Suppressor macrophage treated with lipopolysaccharide for 1 hour (primary cell): Measurements from ENCODE around the gene RAB1B.

ENCODE experiments used
- DNase-seq, 3 donors: peaks; one replicate each; pipeline ENCODE4 v3.0.0-alpha.2; 2020 to 2022

The RAB1B gene

DNA sequence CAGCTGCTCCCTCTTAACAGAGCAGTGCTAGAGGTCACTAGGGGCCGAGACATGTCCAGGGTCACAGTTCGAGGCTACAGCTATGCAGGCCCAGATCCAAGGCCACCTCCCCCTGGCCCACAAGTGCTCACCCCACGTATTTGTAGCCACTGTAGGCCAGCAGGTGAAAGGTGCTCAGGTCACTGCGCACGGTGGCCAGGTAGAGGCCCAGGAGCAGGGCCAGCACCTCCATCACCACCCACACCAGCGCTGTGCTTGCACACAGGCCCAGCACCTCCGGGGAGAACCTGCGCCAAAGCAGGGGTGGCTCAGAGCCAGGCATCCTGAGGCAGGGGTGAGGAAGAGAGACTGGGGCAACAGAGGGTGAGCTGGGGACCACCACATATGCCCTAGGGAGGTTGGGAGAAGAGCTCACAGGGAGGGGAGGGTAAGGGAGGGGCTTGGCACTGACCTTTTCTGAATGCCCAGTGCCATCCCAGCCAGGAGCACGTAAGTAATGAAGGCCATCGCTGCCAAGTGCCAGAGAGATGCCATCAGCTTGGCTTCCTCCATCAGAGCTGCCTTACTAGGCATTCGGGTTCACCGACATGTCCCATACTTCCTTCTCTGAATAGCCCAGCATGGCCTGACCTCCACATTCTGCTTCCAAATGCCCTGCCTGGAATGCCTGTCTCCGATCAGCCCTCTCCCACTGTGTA, 17.0 kb downstream of the RAB1B start:
- DNase-seq, result no peak

GRCh38 chr11:66286699-66287098, 18.3 kb downstream of the RAB1B start:
- DNase-seq, result no peak

- DNase-seq, result peak; percentile 27 to 37 (median 32)
Observed at GRCh38 chr11:66287211-66287888, 18.9 kb downstream of the RAB1B start.

DNA sequence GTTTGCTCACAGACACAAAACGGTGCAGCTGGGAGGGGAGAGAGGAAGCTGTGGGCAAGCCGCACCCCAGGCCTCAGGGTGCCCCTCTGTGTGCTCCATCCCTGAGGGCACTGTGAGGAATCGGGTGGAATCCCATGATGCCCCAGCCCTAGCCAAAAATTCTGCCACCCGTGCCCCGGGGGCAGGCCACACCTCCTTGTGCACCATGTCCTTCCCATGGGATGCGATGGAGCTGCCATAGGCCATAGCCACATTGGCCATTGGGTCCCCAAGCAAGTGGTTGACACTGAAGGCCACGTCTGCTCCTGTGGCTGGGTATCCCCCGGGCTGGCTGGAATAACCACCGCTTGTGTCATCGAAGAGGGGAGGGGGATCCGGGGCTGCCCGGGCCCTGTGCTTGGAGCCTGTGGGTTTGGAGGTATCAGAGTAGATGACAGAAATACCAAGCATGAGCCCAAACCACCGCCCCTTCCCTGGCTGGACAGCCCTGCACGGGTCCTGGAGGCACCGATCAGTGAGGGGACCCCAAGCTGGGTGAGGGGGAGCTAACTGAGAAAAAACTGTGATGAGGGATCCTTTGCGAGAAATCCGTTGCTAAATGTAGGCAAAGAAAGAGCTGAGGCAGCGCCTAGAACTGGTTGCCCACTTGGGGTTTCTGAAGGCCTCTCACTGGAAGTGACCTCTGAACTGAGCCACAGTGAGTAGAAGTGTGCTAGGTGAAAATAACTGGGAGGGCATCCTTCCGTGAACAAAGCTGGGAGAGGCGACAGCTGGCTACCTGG, 19.6 kb downstream of the RAB1B start:
- no peak for DNase-seq

- DNase-seq, result peak; percentile 98 to 99 (median 98)
Observed at GRCh38 chr11:66288671-66289547, 20.5 kb downstream of the RAB1B start, which contains the start of gene YIF1A. TSS of gene YIF1A (minus strand) at chr11:66289143. CDS start at chr11:66288985, 158 bp downstream.

DNA sequence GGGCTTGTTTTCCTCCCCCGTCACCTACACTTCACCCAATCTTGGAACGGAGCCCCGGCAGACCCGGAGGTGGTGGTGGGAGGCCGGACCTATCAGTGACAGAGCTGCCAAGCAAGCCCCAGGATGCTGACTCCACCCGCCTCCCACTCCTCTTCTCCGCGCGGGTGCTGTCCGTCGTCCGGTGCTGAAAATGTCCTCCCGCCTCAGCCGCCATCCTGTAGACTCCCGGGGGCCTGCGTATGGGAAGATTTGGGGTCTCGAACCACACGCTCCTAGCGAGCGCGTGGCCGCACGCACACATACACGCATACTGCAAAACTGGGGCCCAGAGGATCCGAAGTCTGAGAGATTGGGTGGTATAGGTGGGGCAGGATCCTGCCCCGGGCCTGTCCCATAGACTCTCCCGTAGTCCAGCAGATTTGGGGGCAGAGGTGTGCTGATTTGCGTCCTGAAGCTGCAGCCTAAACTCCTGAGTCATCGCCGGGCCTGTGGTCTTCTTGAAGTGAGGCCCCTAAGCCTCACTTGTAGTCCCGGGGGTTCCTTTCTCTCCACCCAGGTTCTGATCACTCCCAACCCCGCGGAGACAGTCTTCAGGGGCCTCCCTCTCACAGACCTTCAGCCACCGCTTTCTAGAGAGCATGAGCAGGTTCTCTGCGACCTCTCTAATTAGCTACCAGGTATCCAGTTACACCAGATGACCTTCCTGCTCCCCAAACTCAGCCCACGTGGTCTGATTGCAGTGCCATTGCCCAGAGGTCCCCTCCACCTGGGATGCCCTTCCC, 21.3 kb downstream of the RAB1B start:
- DNase-seq, result peak; percentile 78 to 88 (median 79)

DNA sequence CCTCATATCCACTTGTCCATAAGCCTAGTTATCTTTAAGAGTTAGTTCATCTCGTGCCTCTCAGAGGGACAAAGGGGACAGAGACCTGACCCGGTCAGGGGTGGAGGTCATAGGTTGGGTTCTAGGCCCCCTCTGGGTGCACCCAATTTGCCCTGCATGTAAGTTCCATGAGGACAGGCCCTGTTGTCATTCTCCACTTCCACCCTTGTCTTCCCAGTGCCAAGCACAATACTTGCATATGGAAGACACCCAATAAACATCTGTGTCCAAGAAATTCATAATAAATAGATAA, 21.8 kb downstream of the RAB1B start:
- DNase-seq, result no peak

- no peak for DNase-seq
Observed at GRCh38 chr11:66291303-66291705, 22.9 kb downstream of the RAB1B start.

DNA sequence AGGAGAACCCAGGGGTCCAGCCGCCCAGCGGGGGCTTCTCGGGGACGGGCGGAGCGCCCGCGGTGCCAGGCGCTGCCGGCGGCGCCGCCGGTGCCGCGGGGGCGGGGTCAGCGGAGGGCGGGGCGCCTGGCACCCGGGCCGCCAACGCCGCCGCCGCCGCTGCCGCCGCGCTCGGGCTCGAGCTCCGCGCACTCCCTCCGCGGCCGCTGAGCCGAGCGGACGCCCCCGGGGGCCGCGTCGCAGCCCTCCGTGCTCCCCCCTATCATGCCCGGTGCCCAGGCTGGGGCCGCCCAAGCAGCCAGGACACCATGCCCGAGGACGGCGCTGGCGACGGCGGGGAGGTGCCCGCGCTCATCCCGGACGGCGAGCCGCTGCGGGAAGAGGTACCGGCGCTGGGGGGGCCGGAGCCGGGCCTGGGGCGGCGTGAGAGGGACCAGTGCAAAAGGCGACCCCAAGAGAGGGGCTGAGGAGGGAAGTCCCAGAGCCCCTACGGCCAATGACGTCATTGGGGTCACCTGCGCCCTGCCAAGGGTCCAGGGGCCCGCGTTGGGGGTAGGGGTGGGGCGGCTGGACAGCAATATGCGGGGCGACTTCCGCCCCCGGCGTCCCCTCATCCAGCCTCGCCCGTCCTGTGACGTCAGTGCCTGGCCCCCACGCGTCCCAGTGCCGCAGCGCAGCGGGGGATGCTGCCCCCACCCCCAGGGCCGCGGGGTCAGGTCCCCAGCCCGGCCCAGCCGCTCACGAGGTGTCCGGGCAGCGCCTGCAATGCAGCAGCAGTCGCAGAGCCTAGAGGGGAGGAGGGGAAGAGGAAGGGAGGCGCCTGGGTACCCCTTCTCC, 23.5 kb downstream of the RAB1B start, which contains the start of gene TMEM151A:
Gene TMEM151A (plus strand): TSS at position 189 of the 837 bp plus-strand sequence. CDS start 120 bp downstream, at position 309.
- peak in 2 of 3 donors; percentile 44 to 74 for DNase-seq

- DNase-seq, result no peak
Observed at GRCh38 chr11:66292543-66293332, 24.3 kb downstream of the RAB1B start.

- no peak for DNase-seq
Observed at GRCh38 chr11:66293352-66293751, 24.9 kb downstream of the RAB1B start.

DNA sequence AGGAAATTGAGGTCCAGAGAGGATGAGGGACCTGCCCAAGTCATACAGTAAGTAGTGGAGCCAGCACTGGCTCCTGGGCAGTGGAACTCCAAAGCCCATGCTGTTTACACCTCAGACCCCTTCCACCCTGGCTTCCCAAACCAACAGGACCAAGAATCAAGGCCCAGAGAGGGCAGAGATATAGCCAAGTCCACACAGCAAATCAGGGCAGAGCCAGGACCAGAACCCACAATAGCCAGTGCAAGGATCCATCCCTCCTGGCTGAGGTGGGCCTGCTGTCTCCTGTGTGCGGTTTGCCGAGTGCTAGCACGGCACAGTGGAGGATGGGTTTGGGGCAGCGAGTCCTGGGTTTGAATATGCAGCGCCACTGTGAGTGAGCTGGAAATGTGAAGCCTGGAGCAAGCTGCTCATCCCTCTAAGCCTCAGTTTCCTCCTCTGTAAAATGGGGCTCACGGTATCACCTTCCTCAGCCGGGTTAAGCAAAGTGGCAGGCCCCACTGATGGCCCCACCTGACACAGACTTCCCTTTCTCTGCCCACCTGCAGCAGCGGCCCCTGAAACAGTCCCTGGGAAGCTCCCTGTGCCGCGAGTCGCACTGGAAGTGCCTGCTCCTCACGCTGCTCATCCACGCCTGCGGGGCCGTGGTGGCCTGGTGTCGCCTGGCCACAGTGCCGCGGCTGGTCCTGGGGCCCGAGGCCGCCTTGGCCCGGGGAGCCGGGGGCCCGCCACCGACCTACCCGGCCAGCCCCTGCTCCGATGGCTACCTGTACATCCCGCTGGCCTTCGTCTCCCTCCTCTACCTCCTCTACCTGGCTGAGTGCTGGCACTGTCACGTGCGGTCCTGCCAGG, 25.6 kb downstream of the RAB1B start:
- no peak for DNase-seq

GRCh38 chr11:66294626-66295620, 26.5 kb downstream of the RAB1B start:
- no peak for DNase-seq

DNA sequence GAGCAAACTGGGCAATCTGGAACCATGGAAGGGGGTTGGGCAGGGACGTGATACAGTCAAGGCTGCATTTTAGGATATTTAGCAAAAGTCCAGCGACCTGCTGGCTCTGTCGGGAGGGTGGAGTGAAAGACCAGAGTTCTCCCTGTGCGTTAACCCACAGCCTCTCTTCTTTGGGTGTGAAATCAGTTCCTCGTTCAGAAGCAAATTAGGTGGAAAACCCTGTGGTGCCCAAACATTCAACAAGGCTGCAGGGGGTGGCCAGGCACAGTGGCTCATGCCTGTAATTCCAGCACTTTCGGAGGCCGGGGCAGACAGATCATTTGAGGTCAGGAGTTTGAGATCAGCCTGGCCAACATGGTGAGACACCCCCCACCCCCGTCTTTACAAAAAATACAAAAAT, 29.2 kb downstream of the RAB1B start:
- DNase-seq, result no peak

DNA sequence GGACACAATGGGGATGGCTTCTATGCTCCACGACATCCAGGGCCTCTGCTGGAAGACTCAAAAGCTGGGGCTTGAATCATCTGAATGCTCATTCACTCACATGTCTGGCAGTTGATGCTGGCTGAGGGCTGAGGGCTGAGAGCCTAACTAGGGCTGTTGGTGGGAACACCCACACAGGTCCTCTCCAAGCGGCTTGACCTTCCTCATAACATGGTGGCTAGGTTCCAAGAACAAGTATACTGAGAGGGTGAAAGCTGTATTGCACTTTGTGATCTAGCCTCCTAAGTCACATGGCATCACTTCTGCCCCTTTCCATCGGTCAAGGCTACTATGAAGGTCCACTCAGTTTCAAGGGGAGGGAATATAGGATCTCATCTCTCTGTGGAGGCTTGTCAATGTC, 30.7 kb downstream of the RAB1B start:
- DNase-seq, result peak in 2 of 3 donors; percentile 46 to 57

- DNase-seq, result no peak
Observed at GRCh38 chr11:66302656-66303055, 34.2 kb downstream of the RAB1B start.

DNA sequence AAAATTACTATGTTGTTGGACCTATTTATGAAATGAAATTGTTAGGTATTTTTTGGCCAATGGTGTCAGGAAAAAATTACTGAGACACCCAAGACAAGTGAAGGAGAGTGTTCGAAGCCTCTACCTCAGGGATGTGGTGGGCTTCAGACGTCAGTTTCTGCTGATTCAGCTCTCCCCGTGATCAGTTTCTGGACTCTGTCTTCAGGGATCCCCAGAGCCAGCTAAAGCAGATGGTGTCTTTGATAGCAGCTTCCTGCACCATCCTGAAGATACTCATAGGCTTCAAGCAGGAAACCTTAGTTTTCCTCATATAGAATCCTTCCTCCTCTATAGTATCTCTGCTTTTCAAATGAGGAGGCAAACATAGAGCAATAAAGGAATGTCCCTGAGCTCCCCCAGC, 41.0 kb downstream of the RAB1B start:
- peak in 1 of 3 donors; percentile 38 for DNase-seq

GRCh38 chr11:66310324-66310723, 41.9 kb downstream of the RAB1B start:
- no peak for DNase-seq
